Karpas-422 (cell line): ENCODE data around the gene SCAI. TPM values are rescaled to one million over a fixed set of nuclear protein-coding genes. Genes with fewer than 3 reads are reported as not detected.
A peak's percentile ranks its signal among the peaks of the same experiment; 100 is the strongest.
"Not testable (repeated sequence)": the region's sequence is repeated elsewhere in the genome, so short reads cannot be mapped to it uniquely, and the experiment has no call there.

Source experiments
- DNase-seq: peaks from one replicate; pipeline ENCODE4 v3.0.0-alpha.2; 2015
- H2AFZ ChIP-seq: fragments of 200-600 bp; sonication (generic); 2 replicates; pipeline ENCODE4 v1.6.1; 2014; ENCODE audit warnings: antibody characterized with exemption, low read length, mixed read lengths
- H3K27ac ChIP-seq: fragments of 200-600 bp; sonication (generic); 2 replicates; pipeline ENCODE4 v1.5.1; 2014; ENCODE audit warnings: mild to moderate bottlenecking, low read length, moderate library complexity
- H3K27me3 ChIP-seq: fragments of 200-600 bp; sonication (generic); 2 replicates; pipeline ENCODE4 v1.6.1; 2014; ENCODE audit warnings: low read length, mixed read lengths
- H3K36me3 ChIP-seq: fragments of 200-600 bp; sonication (generic); 2 replicates; pipeline ENCODE4 v1.6.1; 2014; ENCODE audit warnings: low read length, mixed read lengths; ENCODE audit not compliant: insufficient read depth
- H3K4me1 ChIP-seq: fragments of 200-600 bp; sonication (generic); 2 replicates; pipeline ENCODE4 v1.6.1; 2014; ENCODE audit warnings: mild to moderate bottlenecking, low read length, mixed read lengths
- H3K4me2 ChIP-seq: fragments of 200-600 bp; sonication (generic); 2 replicates; pipeline ENCODE4 v1.6.1; 2014; ENCODE audit warnings: low read length, low read depth, mild to moderate bottlenecking; ENCODE audit not compliant: poor library complexity, severe bottlenecking
- H3K4me3 ChIP-seq: fragments of 200-600 bp; sonication (generic); 2 replicates; pipeline ENCODE4 v1.5.1; 2014; ENCODE audit warnings: mild to moderate bottlenecking, antibody characterized with exemption, low read length, mixed read lengths
- H3K79me2 ChIP-seq: fragments of 200-600 bp; sonication (generic); 2 replicates; pipeline ENCODE4 v1.6.1; 2014; ENCODE audit warnings: mild to moderate bottlenecking, low read length, mixed read lengths
- H3K9ac ChIP-seq: fragments of 200-600 bp; sonication (generic); 2 replicates; pipeline ENCODE4 v1.6.0; 2014; ENCODE audit warnings: low read length
- H3K9me2 ChIP-seq: fragments of 200-600 bp; sonication (generic), shearing (Covaris generic); replicated peaks from 2 replicates; pipeline ENCODE4 v1.6.0; 2014; ENCODE audit warnings: mild to moderate bottlenecking, low read length, moderate library complexity; ENCODE audit not compliant: insufficient read depth
- H3K9me3 ChIP-seq: fragments of 300-700, 200-600 bp; sonication (generic); 2 replicates; pipeline ENCODE4 v1.6.1; 2014; ENCODE audit warnings: low read length, mixed read lengths
- H4K20me1 ChIP-seq: fragments of 200-600 bp; sonication (generic); 2 replicates; pipeline ENCODE4 v1.6.1; 2014; ENCODE audit warnings: mild to moderate bottlenecking, antibody characterized with exemption, low read length, low read depth; ENCODE audit not compliant: insufficient read depth
- total RNA-seq: library from RNA; depleted of rRNA; stranded (reverse); fragments of >200 nt; shearing (Covaris generic); gene quantifications from 2 replicates; pipeline ENCODE4 v1.2.3, GENCODE V29; 2014; ENCODE audit warnings: low replicate concordance

SCAI gene
- total RNA-seq, 1 experiment from 2014 or later, result 35.3 TPM

DNA sequence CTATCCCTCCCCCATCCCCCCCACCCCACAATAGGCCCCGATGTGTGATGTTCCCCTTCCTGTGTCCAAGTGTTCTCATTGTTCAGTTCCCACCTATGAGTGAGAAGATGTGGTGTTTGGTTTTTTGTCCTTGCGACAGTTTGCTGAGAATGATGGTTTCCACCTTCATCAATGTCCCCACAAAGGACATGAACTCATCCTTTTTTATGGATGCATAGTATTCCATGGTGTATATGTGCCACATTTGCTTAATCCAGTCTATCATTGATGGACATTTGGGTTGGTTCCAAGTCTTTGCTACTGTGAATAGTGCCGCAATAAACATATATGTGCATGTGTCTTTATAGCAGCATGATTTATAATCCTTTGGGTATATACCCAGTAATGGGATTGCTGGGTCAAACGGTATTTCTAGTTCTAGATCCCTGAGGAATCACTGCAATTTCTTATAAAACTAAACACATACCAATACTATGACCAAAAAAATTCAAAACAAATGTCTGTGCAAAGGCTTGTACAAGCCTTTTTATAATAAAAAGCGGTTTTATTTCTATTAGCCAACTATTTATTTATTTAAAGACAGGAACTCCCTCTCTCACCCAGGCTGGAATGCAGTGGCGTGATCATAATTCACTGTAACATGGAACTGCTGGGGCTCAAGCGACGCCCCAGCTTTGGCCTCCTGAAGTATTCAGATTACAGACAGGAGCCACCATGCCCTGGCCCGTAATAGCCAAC is 183.5 kb downstream of the SCAI start:
- H4K20me1 ChIP-seq, H3K9me3 ChIP-seq, H3K9me2 ChIP-seq, H3K4me3 ChIP-seq, H3K79me2 ChIP-seq, H3K4me2 ChIP-seq, H3K36me3 ChIP-seq, H3K9ac ChIP-seq, H2AFZ ChIP-seq, H3K27me3 ChIP-seq, H3K27ac ChIP-seq, DNase-seq: not testable (repeated sequence)
- peaks cover 15% of the 10 kb centered on the region for H3K4me1 ChIP-seq

DNA sequence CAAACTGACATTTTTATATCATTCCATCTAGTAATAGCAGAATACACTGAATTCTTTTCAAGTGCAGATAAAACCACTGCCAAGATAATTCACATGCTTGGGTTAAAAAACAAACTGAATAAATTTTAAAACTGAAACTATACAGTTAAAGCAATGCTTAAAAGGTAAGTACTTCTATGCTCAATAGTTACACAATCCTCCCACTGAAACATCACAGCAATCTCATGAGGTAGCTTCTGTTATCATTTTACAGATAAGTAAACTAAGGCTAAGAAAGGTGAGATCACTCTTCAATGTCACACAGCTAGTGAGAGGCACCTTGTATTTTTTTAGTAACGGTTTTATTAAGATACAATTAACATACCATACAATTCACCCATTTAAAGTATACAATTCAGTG is 189.1 kb downstream of the SCAI start:
- H4K20me1 ChIP-seq, result no peaks in the 10 kb centered on the region
- peaks cover 12% of the 10 kb centered on the region for H3K4me1 ChIP-seq
- H3K79me2 ChIP-seq, result no peaks in the 10 kb centered on the region
- H2AFZ ChIP-seq, result no peak overlapping the region
- H3K27me3 ChIP-seq, result no peaks in the 10 kb centered on the region
- H3K9ac ChIP-seq, result no peak overlapping the region
- H3K9me3 ChIP-seq, result no peaks in the 10 kb centered on the region
- DNase-seq, result no peak
- no peaks in the 10 kb centered on the region for H3K9me2 ChIP-seq
- no peaks in the 10 kb centered on the region for H3K36me3 ChIP-seq
- no peak overlapping the region for H3K4me2 ChIP-seq
- no peak overlapping the region for H3K27ac ChIP-seq
- H3K4me3 ChIP-seq, result no peak overlapping the region

DNA sequence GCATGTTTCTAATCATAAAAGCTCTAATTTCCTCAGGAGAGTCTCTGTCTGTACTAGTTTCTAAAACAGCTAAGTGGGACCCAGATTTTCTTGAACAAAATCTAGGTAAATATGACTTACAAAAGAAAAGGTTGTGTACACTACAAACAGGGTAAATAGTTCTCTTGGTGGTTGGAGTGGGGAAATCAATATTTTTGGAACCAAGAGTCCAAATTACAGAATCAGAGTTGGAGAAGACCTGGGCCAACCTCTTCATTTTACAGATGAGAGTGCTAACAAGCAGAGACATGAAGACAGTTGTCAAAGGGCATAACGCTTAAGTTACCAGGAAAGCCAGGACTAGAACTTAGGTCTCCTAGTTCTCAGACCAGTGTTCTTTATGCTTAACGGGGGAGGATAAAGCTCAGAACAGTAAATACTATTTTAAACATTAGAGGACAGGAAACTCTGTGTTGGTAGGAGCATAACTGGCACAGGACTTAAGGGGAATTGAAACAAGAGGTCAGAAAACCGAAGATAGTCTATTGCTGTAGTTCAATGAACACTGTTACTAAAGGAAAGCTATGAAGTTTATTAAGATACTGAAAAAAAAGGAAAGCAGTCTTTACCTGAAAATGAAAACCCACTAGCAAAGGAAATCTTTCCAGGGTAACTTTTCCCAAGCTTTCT is 193.1 kb downstream of the SCAI start:
- Histone ChIP-seq H2AFZ (no peak overlapping the region), H3K4me1 (peaks cover 33% of the 10 kb centered on the region), H3K4me3 (no peak overlapping the region), H3K79me2 (0 out of 2 replicates have a peak, but pooled peaks cover 4% of the 10 kb centered on the region), H3K9me2 (no peaks in the 10 kb centered on the region), H3K9ac (no peak overlapping the region), H4K20me1 (no peaks in the 10 kb centered on the region), H3K4me2 (no peak overlapping the region), H3K27me3 (no peaks in the 10 kb centered on the region), H3K9me3 (no peaks in the 10 kb centered on the region), H3K27ac (peak overlapping the region; percentile 30; the same call in 1 of the 2 replicates), H3K36me3 (no peaks in the 10 kb centered on the region)
- no peak for DNase-seq

DNA sequence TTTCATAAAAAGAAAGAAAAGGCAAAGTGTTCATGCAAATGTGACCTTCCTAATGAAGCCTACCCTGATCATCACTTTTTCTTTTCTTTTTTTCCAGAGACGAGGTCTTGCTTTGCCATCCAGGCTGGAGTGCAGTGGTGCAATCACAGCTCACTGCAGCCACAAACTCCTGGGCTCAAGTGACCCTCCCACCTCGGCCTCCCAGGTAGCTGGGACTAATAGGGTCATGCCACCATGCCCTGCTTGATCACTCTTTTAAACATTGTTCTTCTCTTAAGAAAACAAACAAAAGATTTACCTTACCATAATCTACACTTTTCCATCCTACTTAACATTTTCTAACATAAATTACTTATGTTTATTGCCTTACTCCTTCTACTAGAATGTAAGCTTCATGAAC is 193.9 kb downstream of the SCAI start:
- no peak overlapping the region for H3K4me2 ChIP-seq
- 0 out of 2 replicates have a peak, but pooled peaks cover 4% of the 10 kb centered on the region for H3K79me2 ChIP-seq
- no peak for DNase-seq
- H3K9me2 ChIP-seq, result no peaks in the 10 kb centered on the region
- no peak overlapping the region for H3K27ac ChIP-seq
- H2AFZ ChIP-seq, result no peak overlapping the region
- H4K20me1 ChIP-seq, result no peaks in the 10 kb centered on the region
- no peaks in the 10 kb centered on the region for H3K9me3 ChIP-seq
- H3K9ac ChIP-seq, result no peak overlapping the region
- H3K4me3 ChIP-seq, result no peak overlapping the region
- no peaks in the 10 kb centered on the region for H3K27me3 ChIP-seq
- H3K4me1 ChIP-seq, result peaks cover 33% of the 10 kb centered on the region
- no peaks in the 10 kb centered on the region for H3K36me3 ChIP-seq

- Histone ChIP-seq H3K79me2 (peaks cover 5% of the 10 kb centered on the region), H3K4me3 (no peak overlapping the region), H3K4me2 (no peak overlapping the region), H3K36me3 (no peaks in the 10 kb centered on the region), H3K27ac (peak overlapping the region; percentile 50; the same call in 1 of the 2 replicates), H3K27me3 (no peaks in the 10 kb centered on the region), H3K9me3 (no peaks in the 10 kb centered on the region), H2AFZ (no peak overlapping the region), H4K20me1 (no peaks in the 10 kb centered on the region), H3K9me2 (no peaks in the 10 kb centered on the region), H3K4me1 (peaks cover 45% of the 10 kb centered on the region), H3K9ac (no peak overlapping the region)
- no peak for DNase-seq
These were observed 195.5 kb downstream of the SCAI start for GRCh38 chr9:124947727-124948391.

DNA sequence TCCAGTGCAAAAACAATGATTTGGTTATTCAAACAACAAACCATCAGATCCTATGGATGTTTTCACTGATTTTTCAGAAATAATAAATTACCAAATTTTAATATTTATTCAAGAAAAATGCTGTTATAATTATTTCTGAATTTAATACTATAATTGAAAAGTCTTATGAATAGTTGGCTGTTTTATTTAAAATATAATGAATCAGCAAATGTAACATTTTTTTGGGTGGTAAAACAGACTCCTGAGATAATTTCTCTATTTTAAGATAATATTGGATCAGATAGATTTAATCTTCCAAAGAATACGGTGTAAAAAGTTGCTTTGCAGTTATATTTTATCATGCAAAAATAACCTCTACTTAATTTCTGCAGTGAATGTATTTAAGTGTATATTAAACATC is 197.2 kb downstream of the SCAI start:
- Histone ChIP-seq H3K9ac (no peak overlapping the region), H3K4me1 (peaks cover 54% of the 10 kb centered on the region), H4K20me1 (no peaks in the 10 kb centered on the region), H3K79me2 (peaks cover 21% of the 10 kb centered on the region), H2AFZ (no peak overlapping the region), H3K27ac (peak overlapping the region; percentile 16; the same call in 1 of the 2 replicates), H3K36me3 (no peaks in the 10 kb centered on the region), H3K9me3 (no peaks in the 10 kb centered on the region), H3K4me3 (no peak overlapping the region), H3K27me3 (no peaks in the 10 kb centered on the region), H3K9me2 (no peaks in the 10 kb centered on the region), H3K4me2 (no peak overlapping the region)
- no peak for DNase-seq

GRCh38 chr9:124941679-124942561 is 201.4 kb downstream of the SCAI start:
- Histone ChIP-seq H3K9ac (peak overlapping the region; percentile 88), H3K79me2 (peaks cover 37% of the 10 kb centered on the region), H3K27me3 (no peaks in the 10 kb centered on the region), H3K4me2 (peak overlapping the region; percentile 92), H3K27ac (peak overlapping the region; percentile 84), H3K4me1 (peaks cover 42% of the 10 kb centered on the region), H3K9me3 (no peaks in the 10 kb centered on the region), H3K4me3 (peak overlapping the region; percentile 91), H3K36me3 (peaks cover 3% of the 10 kb centered on the region; the same call in 1 of the 2 replicates), H3K9me2 (no peaks in the 10 kb centered on the region), H4K20me1 (no peaks in the 10 kb centered on the region), H2AFZ (0 out of 2 replicates have a peak overlapping the region, but pooled peaks have one; percentile 36)
- peak; percentile 88 for DNase-seq
